IMR-90 (cell line): Measurements from ENCODE around the gene MAN2A1. TPM values are rescaled to one million over a fixed set of nuclear protein-coding genes. Genes with fewer than 3 reads are reported as not detected.

ENCODE experiments used
- ATAC-seq: fragments of 200-7000 bp; cut with Tn5 transposase; 2 replicates; pipeline ENCODE4 v1.9.1; 2020; ENCODE audit warnings: low read depth, mild to moderate bottlenecking, moderate library complexity
- BruUV-seq: library from RNA; stranded (reverse); fragments of 400-500 nt; replicated peaks from 2 replicates; lab custom pipeline; 2021; lab: Mats Ljungman, UMichigan
- CTCF ChIA-PET: fragments of 300-600 bp; formaldehyde crosslinking; extraction: SDS; loops from one replicate; lab custom pipeline; 2021; ENCODE audit warnings: antibody characterized with exemption; lab: Yijun Ruan, JAX
- POLR2A ChIA-PET: fragments of 300-600 bp; sonication (Branson Sonifier 250); formaldehyde crosslinking; loops from one replicate; lab custom pipeline; 2022; ENCODE audit warnings: antibody characterized with exemption; ENCODE audit not compliant: unreplicated experiment; lab: Charles Lee
- DNase-seq: peaks from one replicate; pipeline ENCODE4 v3.0.0; 2013
- H2AFZ ChIP-seq: replicated peaks from 2 replicates; pipeline ENCODE3; 2013; ENCODE audit warnings: low read length, mild to moderate bottlenecking; ENCODE audit not compliant: poor library complexity
- H2AK5ac ChIP-seq: 2 replicates; pipeline ENCODE4 v1.6.1; 2013; ENCODE audit warnings: low read depth, low read length, inconsistent platforms
- H2AK9ac ChIP-seq: replicated peaks from 2 replicates; pipeline ENCODE3; 2013; ENCODE audit warnings: mild to moderate bottlenecking, low read depth, low read length, moderate library complexity; ENCODE audit not compliant: poor library complexity
- H2BK120ac ChIP-seq: 2 replicates; pipeline ENCODE4 v1.6.1; 2013; ENCODE audit warnings: low read depth, low read length, inconsistent platforms
- H2BK15ac ChIP-seq: 3 replicates; pipeline ENCODE4 v1.6.1; 2013; ENCODE audit warnings: low read depth, low read length, inconsistent platforms
- H2BK20ac ChIP-seq: 2 replicates; pipeline ENCODE4 v1.6.1; 2013; ENCODE audit warnings: low read depth, mild to moderate bottlenecking, inconsistent platforms, low read length, moderate library complexity
- H2BK5ac ChIP-seq: 2 replicates; pipeline ENCODE4 v1.6.1; 2013; ENCODE audit warnings: mild to moderate bottlenecking, low read depth, low read length, inconsistent platforms; ENCODE audit not compliant: poor library complexity, severe bottlenecking
- H3K14ac ChIP-seq: replicated peaks from 2 replicates; pipeline ENCODE4 v1.6.1; 2013; ENCODE audit warnings: low read depth, low read length, inconsistent platforms
- H3K18ac ChIP-seq: 2 replicates; pipeline ENCODE4 v1.6.1; 2013; ENCODE audit warnings: low read depth, low read length, control low read depth
- H3K23ac ChIP-seq: 2 replicates; pipeline ENCODE4 v1.6.1; 2013; ENCODE audit warnings: low read depth, low read length, inconsistent platforms
- H3K27ac ChIP-seq: 2 replicates; pipeline ENCODE4 v1.5.1; 2013; ENCODE audit warnings: mild to moderate bottlenecking, control low read depth, low read length; ENCODE audit not compliant: insufficient read depth
- H3K27me3 ChIP-seq: 2 replicates; pipeline ENCODE4 v1.6.1; 2013; ENCODE audit warnings: low read length; ENCODE audit not compliant: control insufficient read depth, insufficient read depth
- H3K36me3 ChIP-seq: 2 replicates; pipeline ENCODE4 v1.6.1; 2013; ENCODE audit warnings: low read length, mixed read lengths; ENCODE audit not compliant: control insufficient read depth, insufficient read depth
- H3K4ac ChIP-seq: 2 replicates; pipeline ENCODE4 v1.6.1; 2013; ENCODE audit warnings: low read depth, low read length, inconsistent platforms
- H3K4me1 ChIP-seq: 2 replicates; pipeline ENCODE4 v1.6.1; 2013; ENCODE audit warnings: low read length, mixed read lengths; ENCODE audit not compliant: control insufficient read depth, insufficient read depth
- H3K4me2 ChIP-seq: 2 replicates; pipeline ENCODE4 v1.6.1; 2013; ENCODE audit warnings: low read depth, mild to moderate bottlenecking, control low read depth, low read length, moderate library complexity
- H3K4me3 ChIP-seq: 2 replicates; pipeline ENCODE4 v1.5.1; 2013; ENCODE audit warnings: low read depth, mild to moderate bottlenecking, control low read depth, low read length, moderate library complexity; ENCODE audit not compliant: insufficient read depth
- H3K56ac ChIP-seq: 2 replicates; pipeline ENCODE4 v1.6.1; 2013; ENCODE audit warnings: low read length, inconsistent platforms; ENCODE audit not compliant: insufficient read depth; ENCODE audit errors: extremely low read depth
- H3K79me1 ChIP-seq, 2 experiments: 2 replicates each; pipeline ENCODE4 v1.6.1; 2013; ENCODE audit warnings: low read length in 2 of 2, inconsistent platforms in 1 of 2, low read depth in 1 of 2
- H3K9ac ChIP-seq: 2 replicates; pipeline ENCODE4 v1.6.1; 2013; ENCODE audit warnings: low read depth, low read length, control low read depth
- H3K9me1 ChIP-seq: 2 replicates; pipeline ENCODE4 v1.6.1; 2013; ENCODE audit warnings: low read length, inconsistent platforms; ENCODE audit not compliant: insufficient read depth
- H3K9me3 ChIP-seq: 2 replicates; pipeline ENCODE4 v1.6.1; 2013; ENCODE audit warnings: low read length; ENCODE audit not compliant: control insufficient read depth, insufficient read depth
- H4K20me1 ChIP-seq: 2 replicates; pipeline ENCODE4 v1.6.1; 2013; ENCODE audit warnings: low read length, inconsistent platforms; ENCODE audit not compliant: insufficient read depth
- H4K5ac ChIP-seq: 2 replicates; pipeline ENCODE4 v1.6.1; 2013; ENCODE audit warnings: mild to moderate bottlenecking, low read depth, low read length, control low read depth
- H4K8ac ChIP-seq, 2 experiments: 2 replicates each; pipeline ENCODE4 v1.6.1; 2013; ENCODE audit warnings: low read depth in 2 of 2, low read length in 2 of 2, control low read depth in 1 of 2, inconsistent platforms in 1 of 2
- H4K91ac ChIP-seq: 2 replicates; pipeline ENCODE4 v1.6.1; 2013; ENCODE audit warnings: low read depth, low read length, inconsistent platforms; ENCODE audit not compliant: insufficient read depth
- BHLHE40 ChIP-seq: fragments of 150-350 bp; IDR thresholded peaks from 2 replicates; pipeline ENCODE4 v1.6.1; 2016; ENCODE audit warnings: mild to moderate bottlenecking, low read depth, low read length
- CEBPB ChIP-seq: IDR thresholded peaks from 2 replicates; pipeline ENCODE4 v1.6.1; 2012; ENCODE audit warnings: low read depth, low read length, improper control_type of control experiment
- CHD1 ChIP-seq: IDR thresholded peaks from 2 replicates; pipeline ENCODE4 v1.6.1; 2012; ENCODE audit warnings: low read depth, low read length, improper control_type of control experiment
- CTCF ChIP-seq: conservative IDR thresholded peaks from 2 replicates; pipeline ENCODE4 v1.5.1; 2012; ENCODE audit warnings: mild to moderate bottlenecking, low read depth, low read length, improper control_type of control experiment
- FOS ChIP-seq: fragments of 150-350 bp; IDR thresholded peaks from 2 replicates; pipeline ENCODE4 v1.6.1; 2016; ENCODE audit warnings: low read depth, low read length
- MAFK ChIP-seq: IDR thresholded peaks from 2 replicates; pipeline ENCODE4 v1.6.1; 2012; ENCODE audit warnings: low read depth, low read length, improper control_type of control experiment
- MAZ ChIP-seq: IDR thresholded peaks from 2 replicates; pipeline ENCODE4 v1.6.1; 2012; ENCODE audit warnings: low read depth, mild to moderate bottlenecking, low read length, improper control_type of control experiment, moderate library complexity, borderline replicate concordance
- MXI1 ChIP-seq: IDR thresholded peaks from 2 replicates; pipeline ENCODE4 v1.6.1; 2012; ENCODE audit warnings: low read depth, mild to moderate bottlenecking, low read length, moderate library complexity, borderline replicate concordance
- NFE2L2 ChIP-seq: fragments of 150-350 bp; IDR thresholded peaks from 2 replicates; pipeline ENCODE4 v1.6.1; 2016; ENCODE audit warnings: low read depth, mild to moderate bottlenecking, low read length
- POLR2A ChIP-seq: IDR thresholded peaks from 2 replicates; pipeline ENCODE4 v1.6.1; 2012; ENCODE audit warnings: mild to moderate bottlenecking, low read depth, low read length
- RAD21 ChIP-seq: IDR thresholded peaks from 2 replicates; pipeline ENCODE4 v1.6.1; 2012; ENCODE audit warnings: low read length, improper control_type of control experiment
- RCOR1 ChIP-seq: IDR thresholded peaks from 2 replicates; pipeline ENCODE4 v1.6.1; 2012; ENCODE audit warnings: mild to moderate bottlenecking, low read length, improper control_type of control experiment; ENCODE audit not compliant: insufficient replicate concordance
- RFX5 ChIP-seq: IDR thresholded peaks from 2 replicates; pipeline ENCODE4 v1.8.0; 2012; ENCODE audit warnings: low read depth, mild to moderate bottlenecking, low read length, moderate library complexity
- SMC3 ChIP-seq: fragments of 150-350 bp; IDR thresholded peaks from 2 replicates; pipeline ENCODE4 v1.6.1; 2016; ENCODE audit warnings: low read depth, mild to moderate bottlenecking, antibody characterized with exemption, low read length, moderate library complexity
- WGBS, 2 experiments: methylation state at CpG; one replicate each; pipeline versions ENCODE4 v1.1.5 to v1.1.7; 2013; ENCODE audit warnings: missing lambda C conversion rate in 2 of 2; ENCODE audit not compliant: insufficient read length in 1 of 2; ENCODE audit errors: extremely low coverage in 2 of 2; 5-methylcytosine and 5-hydroxymethylcytosine counted together
- dilution Hi-C: fragments of 300-500 bp; cut with HindIII; formaldehyde crosslinking; loops from one replicate; pipeline ENCODE4 v1.14.3; 2018; ENCODE audit warnings: low sequenced_read_pairs; ENCODE audit not compliant: unreplicated experiment
- in situ Hi-C: fragments of 300-500 bp; cut with MboI; formaldehyde crosslinking; loops from 3 replicates; pipeline ENCODE4 v1.14.3; 2019; ENCODE audit warnings: low sequenced_read_pairs, inconsistent platforms, mixed read lengths
- intact Hi-C: fragments of 100-400 bp; cut with micrococcal nuclease; formaldehyde crosslinking; loops from 2 replicates; pipeline ENCODE4 v1.10.0; 2022
- polyA plus RNA-seq, 3 experiments: library from polyadenylated mRNA; depleted of rRNA; stranded (reverse); fragments of >200 nt; gene quantifications; 2 replicates each; pipeline ENCODE4 v1.2.3, GENCODE V29; 2012; ENCODE audit warnings: low replicate concordance in 1 of 3
- total RNA-seq: library from RNA; depleted of rRNA; stranded (reverse); fragments of >200 nt; gene quantifications from 2 replicates; pipeline ENCODE4 v1.2.3, GENCODE V29; 2012
- TF ChIP-seq, protein P1 (sequence below): fragments of 150-350 bp; IDR thresholded peaks from 2 replicates; pipeline ENCODE4 v1.6.1; 2017; ENCODE audit warnings: mild to moderate bottlenecking, antibody characterized with exemption, low read length, low read depth
- TF ChIP-seq, protein P2 (sequence below): fragments of 150-350 bp; IDR thresholded peaks from 2 replicates; pipeline ENCODE4 v1.6.1; 2016; ENCODE audit warnings: low read depth, mild to moderate bottlenecking, low read length, moderate library complexity, borderline replicate concordance

The MAN2A1 gene
- total and polyA plus RNA-seq, 2 of the 4 experiments (the other 2 are of a cell fraction), result 16.4 to 29.6 TPM

DNA sequence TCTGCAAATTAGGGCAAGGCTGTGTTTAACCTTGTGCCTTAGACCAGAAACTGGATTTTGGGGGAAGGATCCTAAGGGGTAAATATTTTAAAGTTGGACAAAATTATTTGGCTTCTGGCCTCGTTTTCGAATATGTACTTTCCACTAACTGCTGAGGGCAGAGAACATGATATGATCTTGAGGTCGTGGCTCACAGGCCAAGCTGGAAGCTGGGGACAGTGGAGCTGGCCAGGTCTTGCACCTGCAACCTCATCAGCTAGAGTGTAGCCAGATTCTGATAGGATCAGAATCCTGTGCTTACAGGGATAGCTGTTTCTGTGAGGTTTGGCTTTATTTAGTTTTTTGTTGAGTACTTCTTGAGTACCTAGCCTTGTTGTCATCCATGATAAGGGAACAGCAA, 24.9 kb downstream of the MAN2A1 start:
- Histone ChIP-seq H3K56ac (no peak overlapping the region), H3K9ac (no peak overlapping the region), H3K27ac (no peak overlapping the region), H3K4me1 (peaks cover 2% of the 10 kb centered on the region; the same call in 1 of the 2 replicates), H3K4me3 (no peak overlapping the region), H3K9me3 (no peaks in the 10 kb centered on the region), H4K20me1 (peaks cover 3% of the 10 kb centered on the region), H3K4me2 (no peak overlapping the region), H2BK5ac (no peak overlapping the region), H2BK120ac (no peak overlapping the region), H2BK20ac (no peak overlapping the region), H2AK5ac (no peak overlapping the region), H4K5ac (no peak overlapping the region), H3K36me3 (peaks cover 4% of the 10 kb centered on the region), H3K27me3 (no peaks in the 10 kb centered on the region), H2AK9ac (no peak overlapping the region), H3K79me1 (peaks cover 13 to 36% of the 10 kb centered on the region in 2 experiments), H3K23ac (no peak overlapping the region), H2BK15ac (no peak overlapping the region), H4K8ac (no peak overlapping the region; a peak in 1 of 4 replicates), H3K9me1 (peaks cover 6% of the 10 kb centered on the region), H4K91ac (no peak overlapping the region), H3K18ac (no peak overlapping the region), H3K14ac (no peak overlapping the region), H3K4ac (no peak overlapping the region), H2AFZ (no peak overlapping the region)
- no peak for DNase-seq
- WGBS, 2 experiments, result 82% methylated on average over 2 of the region's 3 CpGs; no CpG with 5 or more reads in 1 of the 2 experiments
- in situ Hi-C loops (no loop called here), dilution Hi-C loops (no loop called here), intact Hi-C loops (no loop called here)
- CTCF ChIA-PET, result interaction anchor here (0.7 kb wide), 1 partner anchor 18 kb away, joined by 5 read pairs; no protein-coding TSS in a partner anchor
- no peak for TF ChIP-seq MXI1
- no peak for TF ChIP-seq CEBPB
- no peak for TF ChIP-seq RFX5
- no peak for TF ChIP-seq FOS
- TF ChIP-seq, protein P1, sequence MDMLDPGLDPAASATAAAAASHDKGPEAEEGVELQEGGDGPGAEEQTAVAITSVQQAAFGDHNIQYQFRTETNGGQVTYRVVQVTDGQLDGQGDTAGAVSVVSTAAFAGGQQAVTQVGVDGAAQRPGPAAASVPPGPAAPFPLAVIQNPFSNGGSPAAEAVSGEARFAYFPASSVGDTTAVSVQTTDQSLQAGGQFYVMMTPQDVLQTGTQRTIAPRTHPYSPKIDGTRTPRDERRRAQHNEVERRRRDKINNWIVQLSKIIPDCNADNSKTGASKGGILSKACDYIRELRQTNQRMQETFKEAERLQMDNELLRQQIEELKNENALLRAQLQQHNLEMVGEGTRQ, result no peak
- no peak for TF ChIP-seq NFE2L2
- TF ChIP-seq RAD21, result no peak
- TF ChIP-seq CTCF, result no peak
- TF ChIP-seq MAZ, result no peak
- TF ChIP-seq RCOR1, result no peak
- TF ChIP-seq BHLHE40, result no peak
- no peak for TF ChIP-seq SMC3
- TF ChIP-seq MAFK, result no peak
- TF ChIP-seq POLR2A, result no peak
- no peak for TF ChIP-seq CHD1
- TF ChIP-seq, protein P2, sequence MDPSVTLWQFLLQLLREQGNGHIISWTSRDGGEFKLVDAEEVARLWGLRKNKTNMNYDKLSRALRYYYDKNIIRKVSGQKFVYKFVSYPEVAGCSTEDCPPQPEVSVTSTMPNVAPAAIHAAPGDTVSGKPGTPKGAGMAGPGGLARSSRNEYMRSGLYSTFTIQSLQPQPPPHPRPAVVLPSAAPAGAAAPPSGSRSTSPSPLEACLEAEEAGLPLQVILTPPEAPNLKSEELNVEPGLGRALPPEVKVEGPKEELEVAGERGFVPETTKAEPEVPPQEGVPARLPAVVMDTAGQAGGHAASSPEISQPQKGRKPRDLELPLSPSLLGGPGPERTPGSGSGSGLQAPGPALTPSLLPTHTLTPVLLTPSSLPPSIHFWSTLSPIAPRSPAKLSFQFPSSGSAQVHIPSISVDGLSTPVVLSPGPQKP, result no peak
- ATAC-seq, result no peak
- no TSS peak for BruUV-seq
- POLR2A ChIA-PET, result no interaction called here
